Testis (tissue), 3 donors: ENCODE results near the gene SLAMF9. TPM values are rescaled to one million over a fixed set of nuclear protein-coding genes. Genes with fewer than 3 reads are reported as not detected.

Experiments used
- DNase-seq: peaks from one replicate; pipeline ENCODE4 v3.0.0-alpha.2; 2019
- H3K27ac ChIP-seq, 2 donors: fragments of 200-600 bp; sonication (generic); one replicate each; pipeline ENCODE4 v1.5.1; 2019
- H3K27me3 ChIP-seq: fragments of 200-600 bp; sonication (generic); one replicate; pipeline ENCODE4 v1.5.1; 2019
- H3K36me3 ChIP-seq: fragments of 200-600 bp; sonication (generic); one replicate; pipeline ENCODE4 v1.5.1; 2017; ENCODE audit warnings: low read depth; ENCODE audit errors: missing control alignments
- H3K4me1 ChIP-seq: fragments of 200-600 bp; sonication (generic); one replicate; pipeline ENCODE4 v1.5.1; 2019
- H3K4me3 ChIP-seq, 2 donors: fragments of 200-600 bp; sonication (generic); one replicate each; pipeline ENCODE4 v1.5.1; 2017 to 2019
- H3K9me3 ChIP-seq: fragments of 200-600 bp; sonication (generic); one replicate; pipeline ENCODE4 v1.5.1; 2017
- CTCF ChIP-seq, 3 experiments: fragments of 450-650 bp in 2 of 3; fragments of 200-600 bp in 1 of 3; sonication (generic) in 1 of 3; IDR thresholded peaks; one replicate each; pipeline ENCODE4 v1.5.1; 2016 to 2019; ENCODE audit warnings: antibody characterized with exemption in 3 of 3, mild to moderate bottlenecking in 2 of 3, moderate library complexity in 1 of 3
- POLR2A ChIP-seq: fragments of 450-650 bp; IDR thresholded peaks from one replicate; pipeline ENCODE4 v1.6.1; 2017; ENCODE audit warnings: antibody characterized with exemption, mild to moderate bottlenecking, moderate library complexity
- WGBS, 2 donors: methylation state at CpG; one replicate each; pipeline ENCODE4 v1.1.5; 2018; 5-methylcytosine and 5-hydroxymethylcytosine counted together
- intact Hi-C: fragments of 100-400 bp; cut with DNase I; formaldehyde crosslinking; loops from one replicate; pipeline ENCODE4 v1.15.1; 2023; ENCODE audit warnings: low total_unique reads
- polyA plus RNA-seq: library from polyadenylated mRNA; stranded (reverse); fragments of 350-450 nt; fragmentation: Illumina TruSeq; extraction: RNeasy Lipid Tissue Mini Kit (QIAGEN cat#74804); gene quantifications from one replicate; pipeline ENCODE4 v1.2.3, GENCODE V29; 2014; ENCODE audit warnings: low read depth, low replicate concordance; ENCODE audit not compliant: insufficient read depth
- total RNA-seq, 2 donors: library from RNA; depleted of rRNA; stranded (reverse); fragments of >200 nt; gene quantifications; one replicate each; pipeline ENCODE4 v1.2.3, GENCODE V29; 2016

Gene SLAMF9
- total and polyA plus RNA-seq, 3 donors from 2014 or later: 0.74 to 2.0 TPM; not detected in 1

- TF ChIP-seq POLR2A: no peak
- no peak for TF ChIP-seq CTCF (IDR thresholded peaks at IDR 0.05)
- H3K4me3 ChIP-seq: no peak overlapping the region
- no peaks in the 10 kb centered on the region for H3K36me3 ChIP-seq
- H3K9me3 ChIP-seq: no peaks in the 10 kb centered on the region
- H3K27me3 ChIP-seq: no peaks in the 10 kb centered on the region
- peaks cover 4% of the 10 kb centered on the region for H3K4me1 ChIP-seq
- 90 to 97% methylated on average over 7 of the region's 7 CpGs for WGBS, 2 donors
- DNase-seq: no peak
- intact Hi-C loops: no loop called here
- H3K27ac ChIP-seq: no peak overlapping the region
These were observed 20.4 kb upstream of the SLAMF9 start for GRCh38 chr1:159974350-159974965.

GRCh38 chr1:159973350-159973940, 19.4 kb upstream of the SLAMF9 start:
- Histone ChIP-seq H3K9me3 (no peaks in the 10 kb centered on the region), H3K27ac (no peak overlapping the region), H3K36me3 (no peaks in the 10 kb centered on the region), H3K4me3 (no peak overlapping the region), H3K4me1 (peaks cover 4% of the 10 kb centered on the region), H3K27me3 (no peaks in the 10 kb centered on the region)
- TF ChIP-seq POLR2A (no peak), CTCF (IDR thresholded peaks at IDR 0.05) (no peak)
- WGBS, 2 donors: 76 to 80% methylated on average over 5 to 6 of the region's 6 CpGs
- DNase-seq: no peak
- intact Hi-C loops: no loop called here

- no peak overlapping the region for H3K27ac ChIP-seq
- H3K4me3 ChIP-seq: no peak overlapping the region
- H3K4me1 ChIP-seq: peaks cover 4% of the 10 kb centered on the region
- TF ChIP-seq CTCF (IDR thresholded peaks at IDR 0.05): no peak
- no peak for TF ChIP-seq POLR2A
- no peaks in the 10 kb centered on the region for H3K27me3 ChIP-seq
- no peak for DNase-seq
- no peaks in the 10 kb centered on the region for H3K36me3 ChIP-seq
- no peaks in the 10 kb centered on the region for H3K9me3 ChIP-seq
- intact Hi-C loops: no loop called here
- WGBS, 2 donors: 84 to 89% methylated on average over 8 of the region's 8 CpGs
These were observed 18.6 kb upstream of the SLAMF9 start for GRCh38 chr1:159972443-159973205.

- peak; percentile 28 for DNase-seq
- Histone ChIP-seq H3K27me3 (no peaks in the 10 kb centered on the region), H3K36me3 (no peaks in the 10 kb centered on the region), H3K27ac (no peak overlapping the region), H3K4me3 (no peak overlapping the region), H3K9me3 (no peaks in the 10 kb centered on the region), H3K4me1 (peaks cover 4% of the 10 kb centered on the region)
- 42 to 52% methylated on average over 9 of the region's 9 CpGs for WGBS, 2 donors
- TF ChIP-seq CTCF (IDR thresholded peaks at IDR 0.05) (no peak), POLR2A (no peak)
- intact Hi-C loops: no loop called here
These were observed 16.9 kb upstream of the SLAMF9 start for GRCh38 chr1:159970932-159971342.
